RWPE1 (cell line): ENCODE measurements around the gene GOLGA8T.
"Not testable (repeated sequence)": the region's sequence is repeated elsewhere in the genome, so short reads cannot be mapped to it uniquely, and the experiment has no call there.

ENCODE experiments used
- CTCF ChIA-PET: fragments of 350-600 bp; sonication (Branson Sonifier 250); formaldehyde crosslinking; extraction: SDS; loops from one replicate; lab custom pipeline; 2021; lab: Yijun Ruan, JAX
- POLR2A ChIA-PET: fragments of 400-600 bp; formaldehyde crosslinking; extraction: SDS; loops from one replicate; lab custom pipeline; 2020; ENCODE audit warnings: antibody characterized with exemption; ENCODE audit not compliant: low non-redundant PET; lab: Yijun Ruan, JAX
- DNase-seq: peaks from one replicate; pipeline ENCODE4 v3.0.0; 2012; ENCODE audit warnings: low spot score
- H3K27ac ChIP-seq: fragments of 450-650 bp; 2 replicates; pipeline ENCODE4 v1.5.1; 2017

The GOLGA8T gene

GRCh38 chr15:30134751-30135150 lies at the start of gene GOLGA8T:
GOLGA8T (plus strand) TSS chr15:30135051; CDS start chr15:30135149, 98 bp downstream.
- CTCF ChIA-PET, DNase-seq, H3K27ac ChIP-seq, POLR2A ChIA-PET: not testable (repeated sequence)

GRCh38 chr15:30097827-30098226 lies 37.0 kb upstream of the GOLGA8T start:
- DNase-seq, POLR2A ChIA-PET, H3K27ac ChIP-seq, CTCF ChIA-PET: not testable (repeated sequence)

GRCh38 chr15:30102890-30103289 lies 32.0 kb upstream of the GOLGA8T start:
- CTCF ChIA-PET, H3K27ac ChIP-seq, DNase-seq, POLR2A ChIA-PET: not testable (repeated sequence)

DNA sequence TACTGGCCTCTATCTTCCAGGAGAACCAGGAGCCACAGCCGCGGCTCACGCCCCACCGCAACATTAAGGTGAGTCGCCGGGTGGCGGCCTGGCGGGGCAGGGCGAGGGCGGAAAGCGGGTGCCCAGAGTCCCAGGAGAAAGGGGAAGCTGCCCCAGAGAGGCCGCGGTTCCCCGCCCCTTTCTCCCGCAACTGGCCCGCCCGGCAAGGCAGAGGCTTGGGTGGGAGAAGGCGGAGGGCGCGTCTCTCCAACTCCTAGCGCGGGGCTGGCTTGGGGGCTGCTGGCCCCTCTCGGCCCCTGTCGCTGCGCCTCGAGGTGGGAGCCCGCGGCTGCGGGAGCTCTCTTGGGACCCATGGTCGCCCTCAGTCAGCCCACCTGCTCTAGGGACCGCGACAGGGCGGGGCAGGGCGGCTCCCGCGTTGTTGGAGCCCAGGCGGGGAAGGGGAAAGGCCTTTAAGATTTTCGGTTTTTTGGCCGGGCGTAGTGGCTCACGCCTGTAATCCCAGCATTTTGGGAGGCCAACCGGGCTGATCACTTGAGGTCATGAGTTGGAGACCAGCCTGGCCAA lies 30.8 kb upstream of the GOLGA8T start:
- DNase-seq, H3K27ac ChIP-seq, CTCF ChIA-PET, POLR2A ChIA-PET: not testable (repeated sequence)

DNA sequence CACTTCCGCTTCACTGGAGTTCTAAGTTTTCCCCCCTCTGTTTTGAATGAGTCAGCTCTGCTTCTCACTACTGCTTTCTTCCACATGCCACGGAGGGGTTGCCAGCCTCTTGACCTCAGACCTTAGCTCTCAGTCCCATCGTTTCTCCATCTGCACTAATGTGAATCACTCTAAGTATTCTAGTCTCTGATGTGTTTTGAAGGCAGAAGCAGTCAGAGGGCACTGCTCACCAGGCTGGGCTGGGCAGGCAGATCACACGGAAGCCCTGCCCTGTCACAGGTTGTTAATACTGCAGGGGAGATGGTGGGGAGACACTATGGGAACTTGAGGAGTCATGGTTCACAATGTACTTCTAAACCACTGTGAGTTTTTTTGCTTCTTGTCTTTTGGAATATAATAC lies 24.3 kb upstream of the GOLGA8T start:
- POLR2A ChIA-PET, CTCF ChIA-PET, H3K27ac ChIP-seq, DNase-seq: not testable (repeated sequence)

- POLR2A ChIA-PET, DNase-seq, CTCF ChIA-PET, H3K27ac ChIP-seq: not testable (repeated sequence)
Measured at GRCh38 chr15:30130066-30130465, 4.8 kb upstream of the GOLGA8T start.

DNA sequence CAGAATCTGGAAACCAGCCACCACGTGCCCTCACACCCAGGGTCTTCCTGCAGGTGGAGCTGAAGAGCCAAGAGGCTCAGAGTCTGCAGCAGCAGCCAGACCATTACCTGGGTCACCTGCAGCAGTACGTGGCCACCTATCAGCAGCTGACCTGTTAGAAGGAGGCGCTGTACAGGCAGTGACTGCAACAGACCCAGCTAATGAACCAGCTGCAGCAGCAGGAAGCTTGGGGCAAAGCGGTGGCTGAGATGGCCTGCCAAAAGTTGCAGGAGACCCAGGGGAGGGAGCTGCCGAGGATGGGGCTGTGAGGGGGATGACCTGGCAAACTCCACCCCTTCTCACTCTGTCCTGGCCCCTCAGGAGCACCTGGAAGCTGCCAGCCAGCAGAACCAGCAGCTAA lies 8.4 kb downstream of the GOLGA8T start:
- POLR2A ChIA-PET, H3K27ac ChIP-seq, DNase-seq, CTCF ChIA-PET: not testable (repeated sequence)

- H3K27ac ChIP-seq, CTCF ChIA-PET, DNase-seq, POLR2A ChIA-PET: not testable (repeated sequence)
Measured at GRCh38 chr15:30149891-30150290, 15.0 kb downstream of the GOLGA8T start.

GRCh38 chr15:30162479-30163357 lies 27.9 kb downstream of the GOLGA8T start:
- H3K27ac ChIP-seq, CTCF ChIA-PET, POLR2A ChIA-PET, DNase-seq: not testable (repeated sequence)

GRCh38 chr15:30163759-30164158 lies 28.9 kb downstream of the GOLGA8T start:
- H3K27ac ChIP-seq, POLR2A ChIA-PET, DNase-seq, CTCF ChIA-PET: not testable (repeated sequence)

DNA sequence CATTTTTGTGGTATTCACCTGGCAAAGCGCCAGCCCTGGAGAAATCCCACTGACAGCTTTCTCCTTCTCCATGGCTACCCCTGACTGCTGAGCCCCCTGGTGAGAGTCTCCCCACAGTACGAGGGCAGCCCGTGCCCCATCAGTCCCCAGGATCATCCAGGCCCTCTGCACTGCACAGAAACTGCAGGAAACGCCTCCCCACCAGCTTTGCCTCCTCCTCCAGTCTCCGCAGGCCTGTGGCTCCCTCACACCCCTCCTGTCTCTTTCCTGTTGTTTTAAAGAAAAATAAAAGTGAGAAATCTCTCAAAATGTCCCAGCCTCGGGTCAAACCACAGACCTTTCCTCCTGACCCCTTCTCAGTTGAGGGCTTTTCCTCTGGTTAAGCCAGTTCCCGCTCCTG lies 29.4 kb downstream of the GOLGA8T start:
- POLR2A ChIA-PET, CTCF ChIA-PET, H3K27ac ChIP-seq, DNase-seq: not testable (repeated sequence)

DNA sequence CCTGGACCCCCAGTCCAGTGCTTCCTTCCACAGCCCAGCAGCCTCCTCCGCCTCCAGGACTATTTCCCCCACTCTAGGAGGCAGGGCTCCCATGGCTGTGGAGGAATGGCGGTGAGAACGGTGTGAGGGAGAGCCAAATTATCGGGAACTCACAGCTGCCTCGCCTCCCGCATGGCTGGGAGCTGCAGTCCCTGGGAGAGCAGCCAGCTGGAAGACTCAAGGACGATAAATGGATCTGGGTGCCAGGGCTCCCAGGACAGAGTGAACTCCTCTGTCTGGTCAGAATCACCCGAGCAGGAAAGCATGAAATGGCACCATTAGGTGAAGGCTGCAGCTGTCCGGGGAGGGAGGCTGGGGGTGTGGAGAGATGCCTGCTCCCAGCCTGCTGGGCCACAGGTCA lies 32.6 kb downstream of the GOLGA8T start:
- DNase-seq, H3K27ac ChIP-seq, CTCF ChIA-PET, POLR2A ChIA-PET: not testable (repeated sequence)

DNA sequence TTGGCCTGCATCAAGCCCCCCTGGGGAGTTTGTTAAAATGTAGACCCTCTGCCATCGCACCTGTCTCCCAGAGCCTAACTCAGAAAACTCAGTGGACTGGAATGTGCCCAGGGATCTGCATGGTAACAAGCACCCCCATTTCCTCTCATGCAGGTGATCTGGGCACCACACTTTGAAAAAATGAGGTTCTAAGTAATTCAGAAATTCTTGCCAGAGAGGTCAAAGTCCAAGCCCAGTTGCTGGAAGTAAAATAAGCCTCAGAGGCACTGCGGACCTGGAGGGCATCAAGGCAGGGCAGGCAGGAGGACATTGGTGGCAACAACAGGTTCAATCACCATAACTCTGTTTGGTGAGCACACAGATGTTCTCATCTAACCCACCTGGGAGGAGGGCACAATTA lies 33.0 kb downstream of the GOLGA8T start:
- H3K27ac ChIP-seq, POLR2A ChIA-PET, DNase-seq, CTCF ChIA-PET: not testable (repeated sequence)

DNA sequence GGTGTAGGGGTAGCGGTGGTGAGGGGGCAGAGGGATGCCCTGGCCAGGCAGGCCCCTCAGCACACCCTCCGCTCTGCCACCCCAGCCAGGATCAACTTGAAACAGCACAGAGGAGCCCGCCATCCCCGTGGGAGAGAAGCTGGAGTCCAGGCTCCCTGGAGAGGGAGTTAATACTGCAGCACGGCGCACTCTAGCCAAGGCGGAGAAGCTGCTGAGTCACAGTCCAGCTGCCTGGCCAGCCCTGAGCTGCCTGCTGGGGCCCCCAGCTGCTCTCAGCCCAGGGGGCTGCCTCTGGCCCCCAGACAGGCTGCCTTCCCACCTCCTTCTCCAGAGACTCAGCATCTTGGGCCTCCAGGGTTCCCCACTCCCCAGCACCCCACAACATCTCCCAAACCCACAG lies 36.6 kb downstream of the GOLGA8T start:
- POLR2A ChIA-PET, CTCF ChIA-PET, H3K27ac ChIP-seq, DNase-seq: not testable (repeated sequence)

- POLR2A ChIA-PET, DNase-seq, H3K27ac ChIP-seq, CTCF ChIA-PET: not testable (repeated sequence)
Measured at GRCh38 chr15:30173041-30173608, 38.3 kb downstream of the GOLGA8T start.

DNA sequence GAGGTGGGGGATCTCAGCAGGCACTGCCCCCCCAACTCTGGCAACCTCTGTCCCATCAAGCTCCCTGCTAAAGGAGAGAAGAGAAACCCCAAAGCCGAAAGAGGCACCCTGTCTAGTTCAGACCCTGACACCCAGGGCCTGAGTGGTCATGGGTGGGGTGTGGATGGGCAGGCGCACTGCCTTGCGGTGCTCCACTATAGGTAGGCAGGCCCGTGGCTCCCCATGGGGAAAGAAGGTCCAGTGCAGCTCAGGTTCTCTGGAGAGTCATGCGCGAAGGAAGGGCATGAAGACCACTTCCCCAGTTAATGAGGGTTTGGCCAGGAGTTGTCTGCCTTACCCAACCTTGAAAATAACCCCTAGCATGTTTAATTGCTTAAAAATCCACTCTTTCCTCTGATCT lies 40.4 kb downstream of the GOLGA8T start:
- CTCF ChIA-PET, DNase-seq, POLR2A ChIA-PET, H3K27ac ChIP-seq: not testable (repeated sequence)

DNA sequence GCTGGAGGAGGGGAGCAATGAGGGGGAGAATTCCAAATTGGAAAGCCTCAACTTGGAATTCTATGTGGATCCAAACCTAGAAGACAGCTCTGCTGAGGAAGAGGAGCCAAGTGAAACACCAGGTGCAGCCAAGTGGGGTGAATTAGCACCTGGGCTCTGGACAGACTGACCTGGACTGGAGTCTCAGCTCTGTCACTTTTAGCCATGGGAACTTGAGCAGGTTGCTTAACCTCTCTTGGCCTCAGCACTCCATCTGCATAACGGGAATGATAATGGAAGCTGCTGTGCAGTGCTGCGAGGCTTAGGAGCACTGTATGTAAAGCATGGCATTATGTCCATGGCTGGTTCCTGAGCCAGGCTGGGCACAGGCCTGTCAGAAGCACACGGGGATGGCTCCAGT lies 41.8 kb downstream of the GOLGA8T start:
- DNase-seq, CTCF ChIA-PET, POLR2A ChIA-PET, H3K27ac ChIP-seq: not testable (repeated sequence)
